Measurements from ENCODE around the gene PDE1C. TPM values are rescaled to one million over a fixed set of nuclear protein-coding genes. Genes with fewer than 3 reads are reported as not detected.
"Not testable (repeated sequence)": the region's sequence is repeated elsewhere in the genome, so short reads cannot be mapped to it uniquely, and the experiment has no call there.

Gene PDE1C
- total and polyA plus RNA-seq, 11 donors: 35.3 to 307 (median 141) TPM

DNA sequence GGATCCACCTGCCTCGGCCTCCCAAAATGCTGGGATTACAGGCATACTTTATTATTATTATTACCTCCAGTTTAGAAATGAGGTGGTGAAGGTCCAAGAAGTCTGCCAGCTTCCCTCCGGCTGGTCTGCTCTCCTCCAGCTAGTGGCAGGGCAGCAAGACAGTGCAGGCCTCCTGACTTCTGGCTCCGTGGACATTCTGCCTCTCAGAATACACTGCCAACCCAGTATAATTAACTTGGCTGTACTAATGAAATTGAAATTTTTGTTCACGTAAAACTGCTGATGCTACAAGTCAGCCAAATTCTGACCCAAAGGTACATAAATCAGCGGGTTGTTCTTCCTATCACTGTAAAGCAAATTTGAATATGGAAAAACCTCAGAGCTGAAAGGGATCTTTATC, 7.6 kb upstream of the PDE1C start:
- Histone ChIP-seq H3K4me1 (peaks cover 0 to 60% (median 21%) of the 10 kb centered on the region in 12 donors), H3K27me3 (no peaks in the 10 kb centered on the region), H3K36me3 (no peaks in the 10 kb centered on the region), H3K4me3 (no peak overlapping the region), H3K27ac (peak overlapping the region in 8 of 12 donors; percentile 12 to 91 (median 78)), H3K9me3 (no peaks in the 10 kb centered on the region)
- intact Hi-C loops (cut with DNase I): loop anchor here in 2 of 10 donors (5.0 to 10.0 kb wide), 2 partner anchors 74 to 77 kb away; no protein-coding TSS in a partner anchor
- no peak for TF ChIP-seq POLR2A (IDR thresholded peaks at IDR 0.05)
- 60 to 69% (median 62%) methylated on average over 5 of the region's 5 CpGs for WGBS, 4 donors
- DNase-seq: no peak
- ATAC-seq: no peak

DNA sequence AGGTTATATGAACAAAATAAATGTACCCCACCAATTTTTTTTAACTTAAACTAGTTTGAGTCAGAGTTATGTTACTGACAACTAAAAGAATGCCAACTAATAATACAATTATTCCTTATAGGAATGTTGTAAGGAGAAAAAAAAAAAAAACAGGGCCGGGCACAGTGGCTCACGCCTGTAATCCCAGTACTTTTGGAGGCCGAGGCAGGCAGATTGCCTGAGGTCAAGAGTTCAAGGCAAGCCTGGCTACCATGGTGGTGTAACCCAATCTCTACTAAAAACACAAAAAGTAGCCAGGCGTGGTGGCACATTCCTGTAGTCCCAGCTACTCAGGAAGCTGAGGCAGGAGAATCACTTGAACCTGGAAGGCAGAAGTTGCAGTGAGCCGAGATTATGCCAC, 6.6 kb upstream of the PDE1C start:
- not testable (repeated sequence) for H3K36me3 ChIP-seq, ATAC-seq, H3K9me3 ChIP-seq, H3K4me3 ChIP-seq, DNase-seq, H3K27me3 ChIP-seq
- Histone ChIP-seq H3K4me1 (peaks cover 0 to 65% (median 21%) of the 10 kb centered on the region in 12 donors), H3K27ac (peak overlapping the region in 4 of 12 donors; percentile 56 to 91 (median 80))
- WGBS, 4 donors: 66 to 84% (median 73%) methylated on average over 5 of the region's 5 CpGs
- intact Hi-C loops (cut with DNase I): loop anchor here in 2 of 10 donors (5.0 to 10.0 kb wide), 2 partner anchors 75 to 78 kb away; no protein-coding TSS in a partner anchor

DNA sequence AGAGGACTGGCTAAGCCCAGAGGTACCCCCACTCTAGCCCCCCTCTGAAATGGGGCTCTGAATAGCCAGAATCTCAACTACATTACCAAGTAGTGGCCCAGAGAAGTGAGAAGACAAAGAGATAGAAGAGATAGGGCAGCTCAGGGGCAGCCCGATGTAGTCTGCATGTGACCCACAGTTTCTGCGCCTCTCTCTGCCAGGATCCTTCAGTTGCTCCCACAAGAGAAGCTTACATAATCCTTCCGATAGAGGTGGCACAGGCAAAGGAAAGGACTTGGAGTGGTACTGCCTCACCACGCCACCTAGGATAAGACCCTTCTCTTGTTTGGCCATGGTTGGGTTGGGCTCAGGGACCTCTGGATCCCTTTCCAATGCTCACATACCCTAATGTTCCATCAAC, 5.4 kb upstream of the PDE1C start:
- Histone ChIP-seq H3K4me3 (no peak overlapping the region), H3K27ac (peak overlapping the region in 10 of 12 donors; percentile 37 to 97 (median 58)), H3K4me1 (peaks cover 0 to 65% (median 21%) of the 10 kb centered on the region in 12 donors), H3K27me3 (peaks cover 0 to 11% (median 0%) of the 10 kb centered on the region in 9 donors), H3K36me3 (no peaks in the 10 kb centered on the region), H3K9me3 (no peaks in the 10 kb centered on the region)
- no peak for ATAC-seq
- WGBS, 4 donors: 59 to 78% (median 64%) methylated on average over 4 of the region's 4 CpGs
- intact Hi-C loops (cut with DNase I): loop anchor here in 3 of 10 donors (2.0 to 10.0 kb wide), 3 partner anchors 75 to 79 kb away; no protein-coding TSS in a partner anchor
- TF ChIP-seq, protein P1, sequence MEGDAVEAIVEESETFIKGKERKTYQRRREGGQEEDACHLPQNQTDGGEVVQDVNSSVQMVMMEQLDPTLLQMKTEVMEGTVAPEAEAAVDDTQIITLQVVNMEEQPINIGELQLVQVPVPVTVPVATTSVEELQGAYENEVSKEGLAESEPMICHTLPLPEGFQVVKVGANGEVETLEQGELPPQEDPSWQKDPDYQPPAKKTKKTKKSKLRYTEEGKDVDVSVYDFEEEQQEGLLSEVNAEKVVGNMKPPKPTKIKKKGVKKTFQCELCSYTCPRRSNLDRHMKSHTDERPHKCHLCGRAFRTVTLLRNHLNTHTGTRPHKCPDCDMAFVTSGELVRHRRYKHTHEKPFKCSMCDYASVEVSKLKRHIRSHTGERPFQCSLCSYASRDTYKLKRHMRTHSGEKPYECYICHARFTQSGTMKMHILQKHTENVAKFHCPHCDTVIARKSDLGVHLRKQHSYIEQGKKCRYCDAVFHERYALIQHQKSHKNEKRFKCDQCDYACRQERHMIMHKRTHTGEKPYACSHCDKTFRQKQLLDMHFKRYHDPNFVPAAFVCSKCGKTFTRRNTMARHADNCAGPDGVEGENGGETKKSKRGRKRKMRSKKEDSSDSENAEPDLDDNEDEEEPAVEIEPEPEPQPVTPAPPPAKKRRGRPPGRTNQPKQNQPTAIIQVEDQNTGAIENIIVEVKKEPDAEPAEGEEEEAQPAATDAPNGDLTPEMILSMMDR (IDR thresholded peaks at IDR 0.05): no peak
- TF ChIP-seq POLR2A (IDR thresholded peaks at IDR 0.05): no peak
- no peak for DNase-seq

DNA sequence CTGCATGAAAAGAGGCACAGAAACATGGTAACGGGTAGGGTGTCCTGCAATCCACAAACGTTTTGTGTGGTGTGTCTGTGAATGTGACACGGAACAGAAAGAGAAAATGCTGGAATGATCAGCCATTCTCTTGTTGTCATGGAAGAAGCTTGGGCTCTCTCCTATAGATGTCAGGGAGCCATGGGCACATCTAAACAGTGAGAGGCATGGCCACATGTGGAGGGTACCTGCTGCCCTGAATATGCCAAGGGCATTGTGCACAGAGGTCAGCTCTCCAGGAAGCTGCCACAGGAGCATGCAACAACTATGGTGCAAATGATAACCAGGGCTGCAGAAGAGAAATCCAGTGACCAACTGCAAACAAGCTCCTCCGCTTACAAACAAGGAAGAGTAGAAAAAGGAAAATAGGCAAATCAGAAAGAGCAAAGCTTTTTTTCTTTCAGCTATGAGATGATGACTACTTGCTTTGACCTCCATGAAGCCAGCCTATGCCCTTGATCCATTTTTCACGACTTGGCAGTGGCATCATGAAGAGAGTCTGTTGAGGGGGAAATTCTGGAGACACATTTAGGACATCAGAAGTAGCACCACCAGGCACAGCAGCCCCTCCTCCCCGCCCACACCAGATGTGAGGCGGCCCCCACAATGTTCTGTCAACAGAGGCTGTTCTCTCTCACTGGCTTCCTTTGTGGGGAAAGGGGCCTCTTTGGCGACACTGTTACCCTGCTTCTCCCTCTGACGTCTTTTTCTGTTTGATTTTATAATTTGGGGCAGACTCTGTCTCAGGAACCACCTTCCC, 4.8 kb upstream of the PDE1C start:
- DNase-seq (no peak), ATAC-seq (no peak)
- intact Hi-C loops (cut with DNase I): loop anchor here in 8 of 10 donors (2.0 to 10.0 kb wide), 7 partner anchors 76 to 333 kb away; no protein-coding TSS in a partner anchor
- H3K4me1 ChIP-seq: peaks cover 0 to 60% (median 21%) of the 10 kb centered on the region in 12 donors
- H3K36me3 ChIP-seq: no peaks in the 10 kb centered on the region
- H3K9me3 ChIP-seq: no peaks in the 10 kb centered on the region
- TF ChIP-seq, protein P1 (IDR thresholded peaks at IDR 0.05): no peak
- TF ChIP-seq POLR2A (IDR thresholded peaks at IDR 0.05): no peak
- H3K4me3 ChIP-seq: no peak overlapping the region
- WGBS, 4 donors: 58 to 64% (median 59%) methylated on average over 9 of the region's 9 CpGs
- peak overlapping the region in 11 of 12 donors; percentile 37 to 97 (median 65) for H3K27ac ChIP-seq
- peaks cover 0 to 17% (median 0%) of the 10 kb centered on the region in 9 donors for H3K27me3 ChIP-seq

DNA sequence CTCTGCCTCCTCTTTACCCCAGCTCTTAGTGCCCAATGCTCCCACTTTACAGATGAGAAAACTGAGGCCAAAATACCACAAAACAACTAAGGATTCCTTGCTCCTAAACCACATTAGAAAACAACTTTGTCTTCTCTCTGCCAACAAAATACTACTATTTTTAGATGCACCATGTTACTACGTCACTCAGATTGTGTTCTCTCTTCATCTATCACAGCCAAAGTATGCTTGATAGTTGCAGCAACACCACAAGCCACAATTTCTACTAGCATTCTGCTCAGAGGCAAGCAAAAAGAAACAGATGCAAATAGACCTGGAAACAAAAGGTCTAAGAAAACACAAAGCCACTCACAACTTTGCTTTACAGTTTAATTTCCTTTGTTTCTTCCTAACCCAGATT, 3.3 kb upstream of the PDE1C start:
- Histone ChIP-seq H3K27ac (peak overlapping the region in 11 of 12 donors; percentile 9 to 97 (median 91)), H3K4me1 (peaks cover 0 to 48% (median 14%) of the 10 kb centered on the region in 12 donors), H3K36me3 (no peaks in the 10 kb centered on the region), H3K27me3 (peaks cover 0 to 23% (median 0%) of the 10 kb centered on the region in 9 donors), H3K4me3 (no peak overlapping the region), H3K9me3 (no peaks in the 10 kb centered on the region)
- intact Hi-C loops (cut with DNase I): loop anchor here in 8 of 10 donors (2.0 to 10.0 kb wide), 7 partner anchors 79 to 331 kb away; no protein-coding TSS in a partner anchor
- no peak for TF ChIP-seq POLR2A (IDR thresholded peaks at IDR 0.05)
- TF ChIP-seq, protein P1 (IDR thresholded peaks at IDR 0.05): no peak
- peak; percentile 12 to 46 (median 36) for ATAC-seq
- 21 to 34% (median 32%) methylated on average over 1 of the region's 1 CpG for WGBS, 4 donors
- DNase-seq: no peak
